Suprapubic skin (tissue), 4 donors: ENCODE data around the gene MS4A5.

Experiments
- EP300 ChIP-seq: sonication (generic); formaldehyde crosslinking; IDR thresholded peaks from one replicate; pipeline ENCODE4 v1.6.1; 2017; ENCODE audit warnings: antibody characterized with exemption
- POLR2A ChIP-seq, 2 donors: fragments of 450-650 bp; IDR thresholded peaks; one replicate each; pipeline ENCODE4 v1.6.1; 2017; ENCODE audit warnings: antibody characterized with exemption in 2 of 2, mild to moderate bottlenecking in 2 of 2, moderate library complexity in 2 of 2
- POLR2AphosphoS5 ChIP-seq, 3 donors: sonication (generic); formaldehyde crosslinking; IDR thresholded peaks; one replicate each; pipeline ENCODE4 v1.6.1; 2017; ENCODE audit warnings: antibody characterized with exemption in 3 of 3
- TF ChIP-seq, protein P1 (sequence below), 2 donors: fragments of 200-600 bp in 1 of 2; fragments of 450-650 bp in 1 of 2; sonication (generic) in 1 of 2; IDR thresholded peaks; one replicate each; pipeline ENCODE4 v1.5.1; 2016 to 2019; ENCODE audit warnings: antibody characterized with exemption in 2 of 2, mild to moderate bottlenecking in 1 of 2, moderate library complexity in 1 of 2

DNA sequence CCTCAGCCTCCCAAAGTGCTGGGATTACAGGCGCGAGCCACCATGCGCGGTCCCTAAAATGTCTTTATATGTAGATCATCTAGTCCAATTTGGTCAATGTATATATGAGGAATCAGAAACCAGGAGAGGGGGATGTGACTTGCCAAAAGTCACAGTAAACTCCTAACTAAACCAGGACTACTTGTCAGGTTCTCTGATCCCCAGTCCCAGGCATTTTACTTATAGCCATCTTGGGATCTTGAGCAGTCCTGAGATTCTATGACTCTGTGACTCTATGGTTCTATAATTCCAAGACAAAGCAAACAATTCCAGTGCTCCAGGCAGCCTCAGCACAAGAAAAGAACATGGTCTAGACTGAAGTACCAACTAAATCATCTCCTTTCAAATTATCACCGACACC, at the start of gene MS4A5:
- TF ChIP-seq, protein P1, sequence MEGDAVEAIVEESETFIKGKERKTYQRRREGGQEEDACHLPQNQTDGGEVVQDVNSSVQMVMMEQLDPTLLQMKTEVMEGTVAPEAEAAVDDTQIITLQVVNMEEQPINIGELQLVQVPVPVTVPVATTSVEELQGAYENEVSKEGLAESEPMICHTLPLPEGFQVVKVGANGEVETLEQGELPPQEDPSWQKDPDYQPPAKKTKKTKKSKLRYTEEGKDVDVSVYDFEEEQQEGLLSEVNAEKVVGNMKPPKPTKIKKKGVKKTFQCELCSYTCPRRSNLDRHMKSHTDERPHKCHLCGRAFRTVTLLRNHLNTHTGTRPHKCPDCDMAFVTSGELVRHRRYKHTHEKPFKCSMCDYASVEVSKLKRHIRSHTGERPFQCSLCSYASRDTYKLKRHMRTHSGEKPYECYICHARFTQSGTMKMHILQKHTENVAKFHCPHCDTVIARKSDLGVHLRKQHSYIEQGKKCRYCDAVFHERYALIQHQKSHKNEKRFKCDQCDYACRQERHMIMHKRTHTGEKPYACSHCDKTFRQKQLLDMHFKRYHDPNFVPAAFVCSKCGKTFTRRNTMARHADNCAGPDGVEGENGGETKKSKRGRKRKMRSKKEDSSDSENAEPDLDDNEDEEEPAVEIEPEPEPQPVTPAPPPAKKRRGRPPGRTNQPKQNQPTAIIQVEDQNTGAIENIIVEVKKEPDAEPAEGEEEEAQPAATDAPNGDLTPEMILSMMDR (IDR thresholded peaks at IDR 0.05) = no peak
- TF ChIP-seq POLR2AphosphoS5 (IDR thresholded peaks at IDR 0.05) (no peak), EP300 (no peak), POLR2A (IDR thresholded peaks at IDR 0.05) (no peak)
